Vagina (tissue), 2 donors: Measurements from ENCODE around the gene IGFL4.

ENCODE experiments used
- CTCF ChIP-seq, 3 experiments: fragments of 450-650 bp in 2 of 3; fragments of 200-600 bp in 1 of 3; sonication (generic) in 1 of 3; IDR thresholded peaks; one replicate each; pipeline ENCODE4 v1.5.1; 2017 to 2019; ENCODE audit warnings: antibody characterized with exemption in 3 of 3, mild to moderate bottlenecking in 2 of 3, moderate library complexity in 2 of 3
- POLR2A ChIP-seq, 2 donors: fragments of 450-650 bp; IDR thresholded peaks; one replicate each; pipeline ENCODE4 v1.6.1; 2017; ENCODE audit warnings: antibody characterized with exemption in 2 of 2, mild to moderate bottlenecking in 2 of 2, moderate library complexity in 2 of 2
- POLR2AphosphoS5 ChIP-seq, 2 donors: sonication (generic); formaldehyde crosslinking; IDR thresholded peaks; one replicate each; pipeline ENCODE4 v1.9.0; 2017; ENCODE audit warnings: antibody characterized with exemption in 2 of 2, mild to moderate bottlenecking in 2 of 2, low read depth in 1 of 2; ENCODE audit not compliant: insufficient read depth in 1 of 2

DNA sequence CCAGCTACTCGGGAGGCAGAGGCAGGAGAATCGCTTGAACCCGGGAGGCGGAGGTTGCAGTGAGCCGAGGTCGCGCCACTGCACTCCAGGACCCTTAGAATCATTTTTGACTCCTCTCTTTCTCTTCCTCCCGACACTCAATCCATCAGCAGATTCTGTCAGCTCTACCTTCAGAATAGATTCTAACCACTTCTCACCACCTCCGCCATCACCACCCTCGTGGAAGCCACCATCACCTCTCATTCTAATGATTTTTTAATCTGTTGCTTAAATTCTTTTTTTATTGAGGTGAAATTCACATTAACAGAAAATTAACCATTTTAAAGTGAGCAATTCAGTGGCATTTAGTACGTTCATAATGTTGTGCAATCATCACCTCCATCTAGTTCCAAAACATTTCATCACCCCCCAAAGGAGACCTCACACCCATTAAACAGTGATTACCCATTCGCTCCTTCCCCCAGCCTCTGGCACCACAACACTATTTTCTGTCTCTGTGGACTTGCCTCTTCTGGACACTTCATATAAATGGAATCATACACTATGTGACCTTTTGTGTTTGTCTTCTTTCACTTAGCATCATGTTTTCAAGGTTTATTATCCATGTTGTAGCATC is 50.6 kb downstream of the IGFL4 start:
- no peak for TF ChIP-seq CTCF (IDR thresholded peaks at IDR 0.05)
- no peak for TF ChIP-seq POLR2AphosphoS5 (IDR thresholded peaks at IDR 0.05; ENCODE audit: insufficient read depth in 1 of 2, low read depth in 1 of 2)
- TF ChIP-seq POLR2A (IDR thresholded peaks at IDR 0.05), result no peak
